OCI-LY3 (cell line): ENCODE data around the gene TPO.
"Not testable (repeated sequence)": the region's sequence is repeated elsewhere in the genome, so short reads cannot be mapped to it uniquely, and the experiment has no call there.

Experiments used
- CTCF ChIP-seq: fragments of 200-600, 300-600 bp; sonication (generic); IDR thresholded peaks from 2 replicates; pipeline ENCODE4 v1.5.1; 2014; ENCODE audit warnings: antibody characterized with exemption, low read length, low read depth
- EZH2phosphoT487 ChIP-seq: fragments of 200-600 bp; shearing (Covaris generic); IDR thresholded peaks from 2 replicates; pipeline ENCODE4 v1.6.1; 2018; ENCODE audit warnings: antibody characterized with exemption, mixed run types, low read depth

- not testable (repeated sequence) for TF ChIP-seq CTCF, EZH2phosphoT487
Observed at GRCh38 chr2:1387954-1388725, 25.1 kb upstream of the TPO start.
